ENCODE measurements around the gene MTMR3. TPM values are rescaled to one million over a fixed set of nuclear protein-coding genes. Genes with fewer than 3 reads are reported as not detected.

The MTMR3 gene
- total RNA-seq, 1 experiment from 2014 or later: 27.3 TPM

- no peaks in the 10 kb centered on the region for H3K27me3 ChIP-seq (replicated peaks; ENCODE audit: control insufficient read depth, insufficient read depth, low read length)
- peaks cover 3% of the 10 kb centered on the region for H3K36me3 ChIP-seq (ENCODE audit: control insufficient read depth, insufficient read depth, low read length)
- H3K36me3 Mint-ChIP-seq (ENCODE audit: insufficient read depth, unreplicated experiment): peaks cover 64% of the 10 kb centered on the region
- CTCF ChIA-PET: no interaction called here
- BruUV-seq (replicated peaks): no TSS peak
- no peaks in the 10 kb centered on the region for H3K9me3 ChIP-seq
- no peak for TF ChIP-seq CTCF (IDR thresholded peaks at IDR 0.05; ENCODE audit: insufficient read depth in 1 of 2, low read depth in 1 of 2, low read length in 1 of 2, severe bottlenecking in 1 of 2, unreplicated experiment in 1 of 2)
- H3K4me1 Mint-ChIP-seq (ENCODE audit: low read depth, unreplicated experiment): no peaks in the 10 kb centered on the region
- intact Hi-C loops (cut with micrococcal nuclease; ENCODE audit: unreplicated experiment): no loop called here
- H3K9me3 Mint-ChIP-seq (ENCODE audit: unreplicated experiment): no peaks in the 10 kb centered on the region
- no peaks in the 10 kb centered on the region for H3K4me1 ChIP-seq
- H3K27ac Mint-ChIP-seq (ENCODE audit: unreplicated experiment): no peak overlapping the region
- H3K4me3 ChIP-seq (ENCODE audit: low read depth, low read length): no peak overlapping the region
- POLR2A ChIA-PET: no interaction called here
- H3K4me3 Mint-ChIP-seq (ENCODE audit: unreplicated experiment): no peak overlapping the region
- DNase-seq: no peak
- H3K27me3 Mint-ChIP-seq (ENCODE audit: insufficient read depth, unreplicated experiment): no peaks in the 10 kb centered on the region
Observed at GRCh38 chr22:30023099-30023660, 140.2 kb downstream of the MTMR3 start.

- no TSS peak for BruUV-seq (replicated peaks)
- H3K36me3 Mint-ChIP-seq (ENCODE audit: insufficient read depth, unreplicated experiment): peaks cover 60% of the 10 kb centered on the region
- no peak for TF ChIP-seq CTCF (IDR thresholded peaks at IDR 0.05; ENCODE audit: insufficient read depth in 1 of 2, low read depth in 1 of 2, low read length in 1 of 2, severe bottlenecking in 1 of 2, unreplicated experiment in 1 of 2)
- CTCF ChIA-PET: interaction anchor here (0.5 kb wide), 1 partner anchor 86 kb away, joined by 3 read pairs; no protein-coding TSS in a partner anchor
- H3K27ac Mint-ChIP-seq (ENCODE audit: unreplicated experiment): peak overlapping the region; percentile 60
- Histone ChIP-seq H3K4me1 (no peaks in the 10 kb centered on the region), H3K27me3 (replicated peaks; ENCODE audit: control insufficient read depth, insufficient read depth, low read length) (no peaks in the 10 kb centered on the region), H3K4me3 (ENCODE audit: low read depth, low read length) (no peak overlapping the region), H3K9me3 (no peaks in the 10 kb centered on the region), H3K36me3 (ENCODE audit: control insufficient read depth, insufficient read depth, low read length) (peaks cover 3% of the 10 kb centered on the region)
- no peak overlapping the region for H3K4me3 Mint-ChIP-seq (ENCODE audit: unreplicated experiment)
- peaks cover 6% of the 10 kb centered on the region for H3K4me1 Mint-ChIP-seq (ENCODE audit: low read depth, unreplicated experiment)
- no peaks in the 10 kb centered on the region for H3K9me3 Mint-ChIP-seq (ENCODE audit: unreplicated experiment)
- no peaks in the 10 kb centered on the region for H3K27me3 Mint-ChIP-seq (ENCODE audit: insufficient read depth, unreplicated experiment)
- intact Hi-C loops (cut with micrococcal nuclease; ENCODE audit: unreplicated experiment): no loop called here
- POLR2A ChIA-PET: no interaction called here
- no peak for DNase-seq
Observed at GRCh38 chr22:30024231-30024630, 141.3 kb downstream of the MTMR3 start.

- no peaks in the 10 kb centered on the region for H3K9me3 Mint-ChIP-seq (ENCODE audit: unreplicated experiment)
- peaks cover 6% of the 10 kb centered on the region for H3K4me1 Mint-ChIP-seq (ENCODE audit: low read depth, unreplicated experiment)
- intact Hi-C loops (cut with micrococcal nuclease; ENCODE audit: unreplicated experiment): no loop called here
- BruUV-seq (replicated peaks): no TSS peak
- H3K27ac Mint-ChIP-seq (ENCODE audit: unreplicated experiment): peak overlapping the region; percentile 60
- H3K27me3 Mint-ChIP-seq (ENCODE audit: insufficient read depth, unreplicated experiment): no peaks in the 10 kb centered on the region
- no peak for DNase-seq
- no peak for TF ChIP-seq CTCF (IDR thresholded peaks at IDR 0.05; ENCODE audit: insufficient read depth in 1 of 2, low read depth in 1 of 2, low read length in 1 of 2, severe bottlenecking in 1 of 2, unreplicated experiment in 1 of 2)
- H3K36me3 ChIP-seq (ENCODE audit: control insufficient read depth, insufficient read depth, low read length): peaks cover 3% of the 10 kb centered on the region
- peaks cover 55% of the 10 kb centered on the region for H3K36me3 Mint-ChIP-seq (ENCODE audit: insufficient read depth, unreplicated experiment)
- ChIA-PET POLR2A (no interaction called here), CTCF (no interaction called here)
- no peaks in the 10 kb centered on the region for H3K27me3 ChIP-seq (replicated peaks; ENCODE audit: control insufficient read depth, insufficient read depth, low read length)
- no peak overlapping the region for H3K4me3 ChIP-seq (ENCODE audit: low read depth, low read length)
- H3K4me1 ChIP-seq: no peaks in the 10 kb centered on the region
- no peak overlapping the region for H3K4me3 Mint-ChIP-seq (ENCODE audit: unreplicated experiment)
- no peaks in the 10 kb centered on the region for H3K9me3 ChIP-seq
Observed at GRCh38 chr22:30025221-30025620, 142.2 kb downstream of the MTMR3 start.

Data from Caco-2 (cell line).